Mesothelial cell of epicardium (in vitro differentiated cells): ENCODE data around the gene FHIT. TPM values are rescaled to one million over a fixed set of nuclear protein-coding genes. Genes with fewer than 3 reads are reported as not detected.

Source experiments
- DNase-seq, 2 experiments: peaks; one replicate each; pipeline ENCODE4 v3.0.0; 2021; ENCODE audit warnings: low spot score in 2 of 2; ENCODE audit not compliant: unreplicated experiment in 2 of 2
- H3K27ac Mint-ChIP-seq: 2 replicates; pipeline ENCODE4 v1.8.0; 2021; ENCODE audit warnings: mixed read lengths
- H3K27me3 Mint-ChIP-seq: 2 replicates; pipeline ENCODE4 v1.8.0; 2021; ENCODE audit warnings: low read depth, mixed read lengths
- H3K36me3 Mint-ChIP-seq: 2 replicates; pipeline ENCODE4 v1.8.0; 2021; ENCODE audit warnings: mixed read lengths
- H3K4me1 Mint-ChIP-seq: 2 replicates; pipeline ENCODE4 v1.8.0; 2021; ENCODE audit warnings: mixed read lengths
- H3K4me3 Mint-ChIP-seq: 2 replicates; pipeline ENCODE4 v1.8.0; 2021; ENCODE audit warnings: mild to moderate bottlenecking, moderate library complexity, mixed read lengths
- H3K9me3 Mint-ChIP-seq: 2 replicates; pipeline ENCODE4 v1.8.0; 2021; ENCODE audit warnings: mixed read lengths
- total RNA-seq: library from RNA; stranded (reverse); gene quantifications from 3 replicates; pipeline ENCODE4 v1.2.1, GENCODE V29; 2021
- TF ChIP-seq, protein P1 (sequence below): fragments of 200-600 bp; sonication (generic); IDR thresholded peaks from one replicate; pipeline ENCODE4 v1.5.0; 2021; ENCODE audit warnings: antibody characterized with exemption; ENCODE audit not compliant: unreplicated experiment

The FHIT gene
- total RNA-seq, 1 donor from 2014 or later: 10.7 TPM

DNA sequence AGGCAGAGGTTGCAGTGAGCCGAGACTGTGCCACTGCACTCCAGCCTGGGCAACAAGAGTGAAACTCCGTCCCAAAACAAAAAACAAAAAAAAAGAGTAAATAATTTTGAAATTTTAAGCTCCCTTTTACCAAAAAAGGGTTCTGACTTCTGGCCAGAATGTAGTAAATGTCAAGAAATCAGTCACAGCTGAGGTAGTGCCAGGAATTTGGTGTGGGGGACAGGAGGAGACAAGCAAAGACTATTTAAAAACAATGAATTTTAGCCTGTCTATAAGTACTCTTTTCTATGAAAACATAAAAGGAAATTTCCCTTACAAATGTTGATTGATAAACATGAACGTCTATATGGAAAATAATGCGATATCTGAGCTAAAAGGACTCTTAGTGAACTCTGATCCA is 363.7 kb downstream of the FHIT start:
- no peak for DNase-seq
- peaks cover 5% of the 10 kb centered on the region for H3K36me3 Mint-ChIP-seq
- H3K9me3 Mint-ChIP-seq: peaks cover 19% of the 10 kb centered on the region
- H3K27ac Mint-ChIP-seq: no peak overlapping the region
- TF ChIP-seq, protein P1, sequence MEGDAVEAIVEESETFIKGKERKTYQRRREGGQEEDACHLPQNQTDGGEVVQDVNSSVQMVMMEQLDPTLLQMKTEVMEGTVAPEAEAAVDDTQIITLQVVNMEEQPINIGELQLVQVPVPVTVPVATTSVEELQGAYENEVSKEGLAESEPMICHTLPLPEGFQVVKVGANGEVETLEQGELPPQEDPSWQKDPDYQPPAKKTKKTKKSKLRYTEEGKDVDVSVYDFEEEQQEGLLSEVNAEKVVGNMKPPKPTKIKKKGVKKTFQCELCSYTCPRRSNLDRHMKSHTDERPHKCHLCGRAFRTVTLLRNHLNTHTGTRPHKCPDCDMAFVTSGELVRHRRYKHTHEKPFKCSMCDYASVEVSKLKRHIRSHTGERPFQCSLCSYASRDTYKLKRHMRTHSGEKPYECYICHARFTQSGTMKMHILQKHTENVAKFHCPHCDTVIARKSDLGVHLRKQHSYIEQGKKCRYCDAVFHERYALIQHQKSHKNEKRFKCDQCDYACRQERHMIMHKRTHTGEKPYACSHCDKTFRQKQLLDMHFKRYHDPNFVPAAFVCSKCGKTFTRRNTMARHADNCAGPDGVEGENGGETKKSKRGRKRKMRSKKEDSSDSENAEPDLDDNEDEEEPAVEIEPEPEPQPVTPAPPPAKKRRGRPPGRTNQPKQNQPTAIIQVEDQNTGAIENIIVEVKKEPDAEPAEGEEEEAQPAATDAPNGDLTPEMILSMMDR: no peak
- H3K4me3 Mint-ChIP-seq: no peak overlapping the region
- H3K4me1 Mint-ChIP-seq: no peaks in the 10 kb centered on the region
- H3K27me3 Mint-ChIP-seq: no peaks in the 10 kb centered on the region

DNA sequence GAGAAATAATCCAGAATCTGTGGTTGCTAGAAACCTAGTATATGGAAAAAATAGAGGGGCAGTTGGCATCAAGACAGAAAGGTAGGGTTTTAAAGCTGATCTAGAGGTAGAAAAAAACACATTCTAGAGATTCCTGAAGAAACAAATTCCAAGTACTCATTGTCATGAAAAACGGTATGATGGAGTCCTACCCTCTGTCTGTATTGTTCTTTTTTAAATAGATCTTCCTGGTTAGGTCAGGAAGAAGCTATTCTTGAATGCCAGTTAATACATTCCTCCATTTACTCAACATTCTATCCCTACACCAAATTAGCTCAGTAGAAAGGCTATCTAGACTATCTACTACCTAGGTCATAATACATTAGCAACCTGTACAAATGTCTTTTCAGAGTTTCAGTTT is 364.7 kb downstream of the FHIT start:
- H3K9me3 Mint-ChIP-seq: peaks cover 30% of the 10 kb centered on the region
- TF ChIP-seq, protein P1: no peak
- no peaks in the 10 kb centered on the region for H3K27me3 Mint-ChIP-seq
- H3K36me3 Mint-ChIP-seq: peaks cover 7% of the 10 kb centered on the region
- H3K4me1 Mint-ChIP-seq: no peaks in the 10 kb centered on the region
- no peak overlapping the region for H3K27ac Mint-ChIP-seq
- no peak overlapping the region for H3K4me3 Mint-ChIP-seq
- no peak for DNase-seq

DNA sequence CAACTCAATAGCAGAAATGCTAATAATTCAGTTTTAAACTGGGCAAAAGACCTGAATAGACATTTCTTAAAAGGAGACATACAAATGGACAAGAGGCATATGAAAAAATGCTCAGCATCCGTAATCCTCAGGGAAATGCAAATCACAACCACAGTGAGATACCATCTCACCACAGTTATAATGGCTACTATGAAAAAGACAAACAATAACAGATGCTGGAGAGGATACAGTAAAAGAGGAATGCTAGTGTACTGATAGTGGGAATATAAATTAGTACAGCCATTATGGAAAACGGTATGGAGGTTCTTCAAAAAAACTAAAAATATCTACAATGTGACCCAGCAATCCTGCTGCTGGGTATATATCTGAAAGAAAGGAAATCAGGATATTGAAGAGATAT is 367.2 kb downstream of the FHIT start:
- no peak for DNase-seq
- Mint-ChIP-seq H3K27me3 (no peaks in the 10 kb centered on the region), H3K9me3 (peaks cover 53% of the 10 kb centered on the region), H3K4me1 (no peaks in the 10 kb centered on the region), H3K4me3 (no peak overlapping the region), H3K27ac (no peak overlapping the region), H3K36me3 (peaks cover 19% of the 10 kb centered on the region)
- TF ChIP-seq, protein P1: no peak

DNA sequence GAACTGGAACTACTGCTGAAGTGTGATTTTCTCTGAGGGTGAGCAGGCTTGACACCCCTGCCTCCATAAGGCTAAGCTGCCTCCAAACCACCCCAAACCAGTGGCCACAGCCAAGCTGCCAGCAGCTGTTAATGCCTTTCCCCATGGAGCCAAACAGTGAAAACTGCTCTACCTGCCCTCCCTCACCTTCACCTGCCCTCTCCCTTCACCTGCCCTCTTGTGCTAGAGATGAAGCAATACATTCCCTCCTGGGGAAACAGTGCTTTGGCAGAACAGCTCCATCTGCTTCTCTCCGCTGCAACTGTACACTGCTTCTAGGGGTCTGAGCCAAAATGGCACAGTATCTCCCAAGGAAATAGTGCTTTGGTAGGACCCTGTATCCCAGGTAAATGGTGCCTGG is 374.1 kb downstream of the FHIT start:
- DNase-seq: no peak
- TF ChIP-seq, protein P1: no peak
- H3K4me3 Mint-ChIP-seq: no peak overlapping the region
- H3K4me1 Mint-ChIP-seq: no peaks in the 10 kb centered on the region
- H3K9me3 Mint-ChIP-seq: peaks cover 30% of the 10 kb centered on the region
- H3K27ac Mint-ChIP-seq: no peak overlapping the region
- no peaks in the 10 kb centered on the region for H3K27me3 Mint-ChIP-seq
- H3K36me3 Mint-ChIP-seq: peaks cover 15% of the 10 kb centered on the region

DNA sequence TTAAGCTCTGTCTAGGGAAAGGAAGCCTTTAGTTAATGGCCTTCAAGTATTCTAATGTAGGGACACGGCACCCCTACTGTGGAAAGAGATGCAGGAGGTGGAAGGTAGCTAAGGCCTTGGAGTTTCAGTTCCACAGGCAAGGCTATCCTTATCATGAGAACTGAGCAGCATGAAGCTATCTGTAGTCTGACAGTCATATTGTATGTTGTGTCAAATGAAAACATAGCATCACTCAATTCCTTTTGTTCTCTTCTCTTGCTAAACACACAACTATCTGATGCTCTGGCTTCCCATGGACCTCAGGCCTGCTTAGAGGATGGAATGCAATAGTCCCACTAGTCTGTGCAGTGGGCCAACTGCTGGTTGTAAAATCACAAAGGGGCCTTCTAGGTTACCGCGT is 380.9 kb downstream of the FHIT start:
- TF ChIP-seq, protein P1: no peak
- no peaks in the 10 kb centered on the region for H3K27me3 Mint-ChIP-seq
- H3K4me3 Mint-ChIP-seq: no peak overlapping the region
- DNase-seq: no peak
- H3K27ac Mint-ChIP-seq: no peak overlapping the region
- H3K36me3 Mint-ChIP-seq: no peaks in the 10 kb centered on the region
- peaks cover 5% of the 10 kb centered on the region for H3K9me3 Mint-ChIP-seq
- H3K4me1 Mint-ChIP-seq: no peaks in the 10 kb centered on the region

DNA sequence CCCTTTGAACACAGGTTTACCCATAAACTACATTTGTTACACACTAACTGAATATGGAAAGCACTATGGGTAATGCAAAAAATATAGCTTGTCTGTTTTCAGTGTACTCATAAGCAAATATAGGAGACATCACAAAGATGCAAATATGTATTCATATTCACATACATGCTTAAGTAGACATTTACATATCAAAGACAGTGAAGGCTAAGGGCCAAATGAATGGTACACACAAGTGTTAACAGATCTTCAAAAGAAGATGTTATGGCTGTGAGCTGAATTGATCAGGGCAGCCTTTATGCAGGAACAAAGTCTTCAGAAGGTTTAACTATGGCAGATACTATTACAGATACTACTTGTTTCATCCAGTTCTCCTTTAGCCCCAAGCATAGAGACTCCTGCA is 384.1 kb downstream of the FHIT start:
- Mint-ChIP-seq H3K36me3 (no peaks in the 10 kb centered on the region), H3K27ac (no peak overlapping the region), H3K4me3 (no peak overlapping the region), H3K4me1 (no peaks in the 10 kb centered on the region), H3K27me3 (no peaks in the 10 kb centered on the region), H3K9me3 (peaks cover 15% of the 10 kb centered on the region)
- no peak for DNase-seq
- TF ChIP-seq, protein P1: no peak
